K562 (cell line): ENCODE results near the gene CFAP251. TPM values are rescaled to one million over a fixed set of nuclear protein-coding genes. Genes with fewer than 3 reads are reported as not detected.

Experiments
- ATAC-seq: fragments of 200-7000 bp; cut with Tn5 transposase; 3 replicates; pipeline ENCODE4 v1.9.1; 2020; ENCODE audit warnings: moderate library complexity
- BruUV-seq: library from RNA; stranded (reverse); fragments of 400-500 nt; replicated peaks from 2 replicates; lab custom pipeline; 2021; lab: Mats Ljungman, UMichigan
- CTCF ChIA-PET: fragments of 300-600 bp; formaldehyde crosslinking; extraction: SDS; loops from one replicate; lab custom pipeline; 2021; ENCODE audit warnings: low intra/inter-chr PET ratio; lab: Yijun Ruan, JAX
- POLR2A ChIA-PET: fragments of 300-600, 350-650 bp; sonication (Branson Sonifier 250); formaldehyde crosslinking; extraction: SDS; loops from one replicate; lab custom pipeline; 2021; ENCODE audit warnings: antibody characterized with exemption, inconsistent platforms; lab: Yijun Ruan, JAX
- DNase-seq, 4 experiments: peaks; one replicate each; pipeline versions ENCODE4 v3.0.0 to v3.0.0-alpha.2; 2011 to 2018; ENCODE audit warnings: low spot score in 3 of 4, mixed read lengths in 3 of 4; ENCODE audit errors: extremely low read depth in 1 of 4
- FAIRE-seq: peaks from 2 replicates; lab custom pipeline; 2011; peaks lifted over from hg19 to GRCh38; lab: Jason Lieb, UNC
- H2AFZ ChIP-seq: 2 replicates; pipeline ENCODE4 v1.6.0; 2011; ENCODE audit warnings: low read depth, low read length, control low read depth, inconsistent platforms
- H3K27ac ChIP-seq: fragments of 200-600 bp; 3 replicates; pipeline ENCODE4 v1.8.0; 2011; ENCODE audit warnings: low read depth, mild to moderate bottlenecking, control low read depth, inconsistent platforms, low read length, moderate library complexity, mixed read lengths; ENCODE audit errors: extremely low read depth
- H3K27me3 ChIP-seq, 2 experiments: fragments of 300-600 bp in 1 of 2; 2 replicates in 1 of 2; 3 replicates in 1 of 2; pipeline versions ENCODE4 v1.6.0 to v1.8.0; 2011; ENCODE audit warnings: inconsistent platforms in 2 of 2, low read length in 2 of 2, mild to moderate bottlenecking in 1 of 2, mixed read lengths in 1 of 2, moderate library complexity in 1 of 2; ENCODE audit not compliant: control insufficient read depth in 2 of 2, insufficient read depth in 2 of 2
- H3K36me3 ChIP-seq: fragments of 300-600 bp; 3 replicates; pipeline ENCODE4 v1.8.0; 2011; ENCODE audit warnings: mild to moderate bottlenecking, low read length, inconsistent platforms; ENCODE audit not compliant: control insufficient read depth, insufficient read depth
- H3K4me1 ChIP-seq, 2 experiments: fragments of 200-600 bp in 1 of 2; replicated peaks in 1 of 2; 2 replicates in 1 of 2; 3 replicates in 1 of 2; pipeline versions ENCODE4 v1.5.1 to v1.8.0; 2011; ENCODE audit warnings: inconsistent platforms in 2 of 2, low read length in 2 of 2, mild to moderate bottlenecking in 1 of 2, mixed read lengths in 1 of 2, moderate library complexity in 1 of 2; ENCODE audit not compliant: control insufficient read depth in 2 of 2, insufficient read depth in 2 of 2
- H3K4me2 ChIP-seq: 2 replicates; pipeline ENCODE4 v1.6.1; 2011; ENCODE audit warnings: low read length, control low read depth, inconsistent platforms, mixed read lengths; ENCODE audit not compliant: insufficient read depth
- H3K4me3 ChIP-seq: fragments of 200-600 bp; sonication (generic), shearing (Covaris generic); 2 replicates; pipeline ENCODE4 v1.5.1; 2016; ENCODE audit warnings: control low read depth, inconsistent platforms
- H3K79me2 ChIP-seq: fragments of 200-600 bp; 3 replicates; pipeline ENCODE4 v1.8.0; 2011; ENCODE audit warnings: low read length, inconsistent platforms; ENCODE audit not compliant: control insufficient read depth, insufficient read depth
- H3K9ac ChIP-seq, 2 experiments: 2 replicates each; pipeline versions ENCODE4 v1.6.0 to v1.6.1; 2011; ENCODE audit warnings: low read depth in 2 of 2, low read length in 2 of 2, control low read depth in 1 of 2, inconsistent platforms in 1 of 2, mild to moderate bottlenecking in 1 of 2, mixed read lengths in 1 of 2; ENCODE audit not compliant: insufficient read depth in 1 of 2
- H3K9me1 ChIP-seq: one replicate; pipeline ENCODE4 v1.6.0; 2011; ENCODE audit warnings: inconsistent platforms, mild to moderate bottlenecking, low read length, moderate library complexity; ENCODE audit not compliant: control insufficient read depth, insufficient read depth
- H3K9me3 ChIP-seq: replicated peaks from 2 replicates; pipeline ENCODE4 v1.5.1; 2011; ENCODE audit warnings: low read depth, low read length, inconsistent platforms; ENCODE audit not compliant: control insufficient read depth, insufficient read depth
- H4K20me1 ChIP-seq: replicated peaks from 2 replicates; pipeline ENCODE4 v1.6.1; 2011; ENCODE audit warnings: low read length, inconsistent platforms, mixed read lengths; ENCODE audit not compliant: control insufficient read depth, insufficient read depth
- ETV5 ChIP-seq: sonication (generic); formaldehyde crosslinking; IDR thresholded peaks from 2 replicates; pipeline ENCODE4 v1.4.0; 2020; ENCODE audit warnings: low read depth, mild to moderate bottlenecking, missing genetic modification reagents
- GATAD2A ChIP-seq: fragments of 450-650 bp; IDR thresholded peaks from 2 replicates; pipeline ENCODE4 v1.6.1; 2017
- MGA ChIP-seq: fragments of 450-650 bp; IDR thresholded peaks from 2 replicates; pipeline ENCODE4 v1.6.1; 2016; ENCODE audit warnings: mild to moderate bottlenecking, moderate library complexity
- NFRKB ChIP-seq: fragments of 450-650 bp; IDR thresholded peaks from 2 replicates; pipeline ENCODE4 v1.6.1; 2016; ENCODE audit warnings: low read depth
- RBM22 ChIP-seq: fragments of 200-400 bp; formaldehyde crosslinking; IDR thresholded peaks from 2 replicates; pipeline ENCODE4 v1.6.1; 2018; ENCODE audit warnings: low read length, low read depth; ENCODE audit not compliant: poor library complexity, severe bottlenecking
- VEZF1 ChIP-seq: fragments of 200-800 bp; sonication (Bioruptor generic); IDR thresholded peaks from 2 replicates; pipeline ENCODE4 v1.6.1; 2017; ENCODE audit warnings: missing genetic modification characterization, missing compliant biosample characterization
- ZC3H8 ChIP-seq: fragments of 450-650 bp; IDR thresholded peaks from 2 replicates; pipeline ENCODE4 v1.6.1; 2017
- WGBS: fragments of 100-300 bp; shearing (Covaris generic); methylation state at CpG from one replicate; pipeline ENCODE4 v1.1.6; 2016; ENCODE audit warnings: low coverage, mixed read lengths; ENCODE audit not compliant: insufficient coverage; ENCODE audit errors: missing lambda C conversion rate; 5-methylcytosine and 5-hydroxymethylcytosine counted together
- in situ Hi-C: fragments of 300-500 bp; cut with MboI; formaldehyde crosslinking; loops from 4 replicates; pipeline ENCODE4 v1.15.0; 2018; ENCODE audit warnings: inconsistent platforms, mixed read lengths
- intact Hi-C: fragments of 100-400 bp; cut with micrococcal nuclease; formaldehyde crosslinking; loops from 2 replicates; pipeline ENCODE4 v1.14.2; 2022
- polyA plus RNA-seq, 8 experiments: library from polyadenylated mRNA; depleted of rRNA in 4 of 8; stranded (reverse) in 5 of 8; unstranded in 3 of 8; fragments of >200 nt; fragmentation: Nextera tagmentation in 2 of 8; fragmentation: Illumina TruSeq in 1 of 8; extraction: Ambion mirVana in 2 of 8; extraction: Trizol in 1 of 8; gene quantifications; 2 replicates each; pipeline versions ENCODE4 v1.2.1 to v1.2.3, GENCODE V29; 2011 to 2014; ENCODE audit warnings: inconsistent platforms in 1 of 8, missing spikeins in 1 of 8
- total RNA-seq, 7 experiments: library from RNA; depleted of rRNA in 6 of 7; stranded (reverse); fragments of >200 nt in 6 of 7; fragmentation: Illumina TruSeq in 2 of 7; extraction: Trizol in 2 of 7; gene quantifications; 2 replicates each; pipeline versions ENCODE4 v1.2.1 to v1.2.3, GENCODE V29; 2011 to 2021; ENCODE audit warnings: low replicate concordance in 1 of 7

Gene CFAP251
- total and polyA plus RNA-seq, 9 of the 15 experiments (the other 6 are each of a cell fraction or from before 2014, with no cell fraction given), result 16.6 to 31.0 (median 19.1) TPM

- peaks cover 5 to 10% of the 10 kb centered on the region in 2 experiments; a peak in 4 of 5 replicates for H3K4me1 ChIP-seq
- H3K4me2 ChIP-seq, result no peak overlapping the region
- WGBS, result 31% methylated on average over 24 of the region's 28 CpGs
- H3K9me1 ChIP-seq, result no peaks in the 10 kb centered on the region
- H4K20me1 ChIP-seq, result no peaks in the 10 kb centered on the region
- BruUV-seq, result no TSS peak
- FAIRE-seq (no peak), DNase-seq (peak; percentile 14 to 45 (median 40)), ATAC-seq (peak; percentile 71)
- intact Hi-C loops (no loop called here), in situ Hi-C loops (no loop called here)
- no peak overlapping the region for H2AFZ ChIP-seq
- no peaks in the 10 kb centered on the region for H3K79me2 ChIP-seq
- peaks cover 5 to 11% of the 10 kb centered on the region in 2 experiments; a peak in 3 of 5 replicates for H3K27me3 ChIP-seq
- POLR2A ChIA-PET, result interaction anchor here (0.6 to 1.7 kb wide), 2 partner anchors 8 to 76 kb away, joined by 4 to 7 read pairs; no protein-coding TSS in a partner anchor
- H3K9ac ChIP-seq, result peak overlapping the region in 1 of 2 experiments; percentile 22; a peak in 1 of 4 replicates
- no peaks in the 10 kb centered on the region for H3K36me3 ChIP-seq
- CTCF ChIA-PET, result no interaction called here
- no peak overlapping the region for H3K27ac ChIP-seq
- H3K9me3 ChIP-seq, result peaks cover 2% of the 10 kb centered on the region; the same call in 1 of the 2 replicates
- H3K4me3 ChIP-seq, result no peak overlapping the region
- TF ChIP-seq ZC3H8, result no peak
- TF ChIP-seq MGA, result no peak
- no peak for TF ChIP-seq GATAD2A
- no peak for TF ChIP-seq NFRKB
- no peak for TF ChIP-seq ETV5 (CRISPR knock-in tag)
- TF ChIP-seq RBM22, result no peak
- peak; percentile 33; the same call in 1 of the 2 replicates for TF ChIP-seq VEZF1
These were observed 85.5 kb downstream of the CFAP251 start for GRCh38 chr12:122003651-122004611.
